Measurements from ENCODE around the gene ACSS1. TPM values are rescaled to one million over a fixed set of nuclear protein-coding genes. Genes with fewer than 3 reads are reported as not detected.

Gene ACSS1
- total RNA-seq, 1 experiment from 2014 or later = 0.51 TPM

GRCh38 chr20:25033924-25034300 is 24.0 kb downstream of the ACSS1 start:
- Mint-ChIP-seq H3K4me1 (ENCODE audit: insufficient read depth, unreplicated experiment) (peaks cover 21% of the 10 kb centered on the region), H3K27me3 (ENCODE audit: insufficient read depth, unreplicated experiment) (no peaks in the 10 kb centered on the region), H3K27ac (ENCODE audit: low read depth, unreplicated experiment) (peak overlapping the region; percentile 84), H3K36me3 (ENCODE audit: insufficient read depth, unreplicated experiment) (no peaks in the 10 kb centered on the region), H3K4me3 (ENCODE audit: unreplicated experiment) (no peak overlapping the region), H3K9me3 (ENCODE audit: unreplicated experiment) (no peaks in the 10 kb centered on the region)
- no peak for DNase-seq (ENCODE audit: unreplicated experiment)
- no peak for TF ChIP-seq CTCF (IDR thresholded peaks at IDR 0.05; ENCODE audit: unreplicated experiment)
- ChIA-PET CTCF (interaction anchor here (0.7 to 4.9 kb wide), 11 partner anchors 11 to 365 kb away, joined by 3 to 43 read pairs (median 4); no protein-coding TSS in a partner anchor), POLR2A (interaction anchor here (1.0 to 5.5 kb wide), 3 partner anchors 13 to 145 kb away, joined by 3 to 42 read pairs (median 3); no protein-coding TSS in a partner anchor)
- BruUV-seq (replicated peaks) = no TSS peak
- intact Hi-C loops (cut with micrococcal nuclease) = no loop called here

DNA sequence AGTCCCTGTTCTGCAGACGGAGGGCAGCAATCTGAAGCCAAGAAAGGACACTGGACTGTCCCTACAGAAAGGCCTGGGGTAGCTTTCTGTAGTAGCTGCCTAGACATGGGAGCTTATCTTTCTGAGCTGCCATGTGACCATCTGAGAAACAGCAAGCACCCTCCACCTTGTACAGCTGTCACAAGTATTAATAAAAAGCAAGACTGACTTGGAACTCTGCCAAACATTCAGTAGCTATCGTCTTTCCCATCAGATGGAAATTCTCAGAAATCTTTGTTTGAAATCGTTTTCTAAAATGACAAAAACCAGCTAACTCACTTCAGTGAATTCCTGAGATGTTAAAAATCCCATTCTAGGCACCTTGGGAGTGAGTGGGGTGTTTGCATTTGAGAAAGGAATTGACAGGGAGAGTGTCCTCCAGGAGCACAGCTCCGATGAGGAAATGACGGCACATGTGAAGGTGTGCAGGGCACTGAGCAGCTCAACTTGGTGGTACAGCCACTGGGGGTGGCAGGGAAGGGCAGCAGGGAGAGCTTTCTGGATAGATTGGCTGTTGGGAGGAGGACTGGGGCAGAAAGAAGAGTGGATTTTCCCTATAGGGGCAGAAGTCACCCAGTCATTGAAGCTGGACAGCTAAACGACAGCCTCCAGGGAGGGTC is 24.5 kb downstream of the ACSS1 start:
- H3K4me1 Mint-ChIP-seq (ENCODE audit: insufficient read depth, unreplicated experiment) = peaks cover 16% of the 10 kb centered on the region
- intact Hi-C loops (cut with micrococcal nuclease) = no loop called here
- BruUV-seq (replicated peaks) = no TSS peak
- H3K27ac Mint-ChIP-seq (ENCODE audit: low read depth, unreplicated experiment) = peak overlapping the region; percentile 84
- no peak for TF ChIP-seq CTCF (IDR thresholded peaks at IDR 0.05; ENCODE audit: unreplicated experiment)
- POLR2A ChIA-PET = interaction anchor here (0.8 to 5.5 kb wide), 7 partner anchors 12 to 145 kb away, joined by 3 to 42 read pairs (median 3); no protein-coding TSS in a partner anchor
- no peaks in the 10 kb centered on the region for H3K9me3 Mint-ChIP-seq (ENCODE audit: unreplicated experiment)
- CTCF ChIA-PET = interaction anchor here (0.7 to 4.9 kb wide), 10 partner anchors 10 to 366 kb away, joined by 3 to 43 read pairs (median 4); no protein-coding TSS in a partner anchor
- no peak for DNase-seq (ENCODE audit: unreplicated experiment)
- H3K4me3 Mint-ChIP-seq (ENCODE audit: unreplicated experiment) = no peak overlapping the region
- H3K27me3 Mint-ChIP-seq (ENCODE audit: insufficient read depth, unreplicated experiment) = no peaks in the 10 kb centered on the region
- no peaks in the 10 kb centered on the region for H3K36me3 Mint-ChIP-seq (ENCODE audit: insufficient read depth, unreplicated experiment)

- Mint-ChIP-seq H3K27ac (ENCODE audit: low read depth, unreplicated experiment) (no peak overlapping the region), H3K4me3 (ENCODE audit: unreplicated experiment) (no peak overlapping the region), H3K4me1 (ENCODE audit: insufficient read depth, unreplicated experiment) (peaks cover 16% of the 10 kb centered on the region), H3K36me3 (ENCODE audit: insufficient read depth, unreplicated experiment) (no peaks in the 10 kb centered on the region), H3K9me3 (ENCODE audit: unreplicated experiment) (no peaks in the 10 kb centered on the region), H3K27me3 (ENCODE audit: insufficient read depth, unreplicated experiment) (no peaks in the 10 kb centered on the region)
- intact Hi-C loops (cut with micrococcal nuclease) = no loop called here
- DNase-seq (ENCODE audit: unreplicated experiment) = no peak
- TF ChIP-seq CTCF (IDR thresholded peaks at IDR 0.05; ENCODE audit: unreplicated experiment) = no peak
- BruUV-seq (replicated peaks) = no TSS peak
- POLR2A ChIA-PET = interaction anchor here (0.8 to 5.5 kb wide), 6 partner anchors 12 to 39 kb away, joined by 3 to 42 read pairs (median 4); no protein-coding TSS in a partner anchor
- CTCF ChIA-PET = interaction anchor here (0.7 to 4.9 kb wide), 10 partner anchors 9 to 390 kb away, joined by 3 to 43 read pairs (median 4); no protein-coding TSS in a partner anchor
Measured at GRCh38 chr20:25032478-25033264, 25.3 kb downstream of the ACSS1 start.

DNA sequence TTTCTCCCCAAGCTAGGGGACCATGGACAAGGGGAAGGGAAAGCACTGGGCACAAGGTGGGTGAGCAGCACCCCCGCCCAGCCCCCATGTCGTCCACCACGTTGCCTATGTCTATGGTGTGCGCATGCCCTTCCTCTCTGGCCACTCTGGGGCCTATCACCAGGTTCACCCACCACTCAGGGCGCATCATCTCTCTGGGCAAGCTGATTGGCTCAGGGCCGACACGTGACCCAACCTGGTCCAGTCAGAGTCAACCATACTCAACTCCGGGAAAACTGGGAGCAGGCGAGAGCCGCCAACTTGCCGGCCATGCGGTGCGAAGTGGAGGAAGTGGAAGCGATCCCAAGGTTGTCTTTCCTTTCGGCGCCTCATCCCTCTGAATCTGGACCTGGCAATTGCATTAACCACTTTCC is 25.9 kb downstream of the ACSS1 start:
- Mint-ChIP-seq H3K4me1 (ENCODE audit: insufficient read depth, unreplicated experiment) (peaks cover 16% of the 10 kb centered on the region), H3K9me3 (ENCODE audit: unreplicated experiment) (no peaks in the 10 kb centered on the region), H3K4me3 (ENCODE audit: unreplicated experiment) (no peak overlapping the region), H3K36me3 (ENCODE audit: insufficient read depth, unreplicated experiment) (no peaks in the 10 kb centered on the region), H3K27ac (ENCODE audit: low read depth, unreplicated experiment) (no peak overlapping the region), H3K27me3 (ENCODE audit: insufficient read depth, unreplicated experiment) (no peaks in the 10 kb centered on the region)
- CTCF ChIA-PET = interaction anchor here (0.6 to 4.9 kb wide), 6 partner anchors 9 to 391 kb away, joined by 3 to 43 read pairs (median 14); no protein-coding TSS in a partner anchor
- no peak for TF ChIP-seq CTCF (IDR thresholded peaks at IDR 0.05; ENCODE audit: unreplicated experiment)
- BruUV-seq (replicated peaks) = no TSS peak
- no peak for DNase-seq (ENCODE audit: unreplicated experiment)
- intact Hi-C loops (cut with micrococcal nuclease) = no loop called here
- POLR2A ChIA-PET = interaction anchor here (0.6 to 5.5 kb wide), 4 partner anchors 11 to 357 kb away, joined by 3 to 42 read pairs (median 10); no protein-coding TSS in a partner anchor

All from MCF 10A (cell line).